Hematopoietic multipotent progenitor cell treated with erythropoietin and hydrocortisone succinate and interleukin-3 and kit ligand, for 8 days (in vitro differentiated cells): Measurements from ENCODE around the gene BHLHA9.

ENCODE experiments used
- DNase-seq: peaks from one replicate; pipeline ENCODE4 v3.0.0-alpha.2; 2015

BHLHA9 gene

DNA sequence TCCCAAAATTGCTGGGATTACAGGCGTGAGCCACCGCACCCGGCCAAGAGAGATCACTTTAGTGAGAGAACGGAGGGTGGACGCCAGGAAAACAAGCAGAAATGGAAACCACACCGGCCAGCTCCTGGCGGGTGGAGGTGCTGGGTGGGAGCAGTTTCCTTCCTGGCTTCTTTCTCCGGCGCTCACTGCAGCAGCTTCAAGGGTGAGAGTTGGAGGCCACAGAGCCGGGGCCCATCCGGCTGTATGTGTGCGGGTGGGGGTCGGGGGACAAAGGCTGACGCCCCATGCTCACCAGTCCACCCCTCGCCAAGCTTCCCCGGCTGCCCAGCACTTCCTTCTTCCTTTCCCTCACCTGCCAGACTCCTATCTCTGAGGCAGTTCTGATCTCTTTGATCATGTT lies 13.5 kb upstream of the BHLHA9 start:
- DNase-seq, result no peak

DNA sequence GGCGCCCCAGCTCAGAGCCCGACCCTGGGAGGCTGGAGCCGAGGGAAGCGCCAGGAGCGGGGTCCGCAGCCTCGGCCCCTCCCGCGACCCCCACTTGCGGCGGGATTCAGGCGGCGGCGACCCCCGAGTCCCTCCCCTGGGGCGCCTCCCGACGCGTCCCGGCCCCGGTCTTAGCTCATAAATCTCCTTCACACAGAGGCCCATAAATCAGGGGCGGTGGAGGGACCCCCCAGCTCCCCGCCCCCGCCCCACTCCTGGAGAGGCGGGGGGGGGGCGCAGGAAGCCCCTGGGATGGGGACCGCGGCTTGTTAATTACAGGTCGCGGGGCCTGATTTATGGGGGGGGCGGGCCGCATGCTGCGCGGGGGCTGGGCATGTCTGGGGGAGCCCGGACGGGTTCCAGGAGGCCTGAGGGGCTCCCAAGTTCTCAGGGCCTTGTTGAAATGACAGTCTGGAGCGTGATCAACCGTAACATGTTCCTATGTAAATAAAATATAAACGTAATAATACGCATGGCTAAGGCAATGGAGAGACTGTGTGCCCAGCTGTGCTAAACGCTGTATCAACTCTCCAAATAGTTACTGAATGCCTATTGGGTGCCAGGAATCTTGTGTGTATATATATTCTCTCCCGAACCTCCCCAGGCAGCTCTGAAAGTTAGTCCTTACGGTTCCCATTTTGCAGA lies 10.0 kb upstream of the BHLHA9 start:
- no peak for DNase-seq

DNA sequence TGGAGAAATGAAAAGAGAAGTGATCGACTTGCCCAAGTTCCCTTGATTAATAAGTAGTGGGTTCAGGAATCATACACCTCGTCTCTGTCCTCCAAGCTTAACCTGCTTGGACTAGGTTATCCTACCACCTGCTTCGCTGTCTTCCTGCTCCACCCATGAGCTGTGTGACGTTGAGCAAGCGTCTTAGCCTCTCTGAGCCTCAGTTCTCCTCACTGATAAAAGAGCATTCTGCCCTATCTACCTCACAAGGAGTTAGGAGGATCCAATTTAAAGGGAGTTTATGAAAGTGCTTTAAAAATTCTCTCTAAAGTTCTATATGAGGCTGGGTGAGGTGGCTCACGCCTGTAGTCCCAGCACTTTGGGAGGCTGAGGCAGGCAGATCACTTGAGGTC lies 9.5 kb upstream of the BHLHA9 start:
- DNase-seq, result no peak

DNA sequence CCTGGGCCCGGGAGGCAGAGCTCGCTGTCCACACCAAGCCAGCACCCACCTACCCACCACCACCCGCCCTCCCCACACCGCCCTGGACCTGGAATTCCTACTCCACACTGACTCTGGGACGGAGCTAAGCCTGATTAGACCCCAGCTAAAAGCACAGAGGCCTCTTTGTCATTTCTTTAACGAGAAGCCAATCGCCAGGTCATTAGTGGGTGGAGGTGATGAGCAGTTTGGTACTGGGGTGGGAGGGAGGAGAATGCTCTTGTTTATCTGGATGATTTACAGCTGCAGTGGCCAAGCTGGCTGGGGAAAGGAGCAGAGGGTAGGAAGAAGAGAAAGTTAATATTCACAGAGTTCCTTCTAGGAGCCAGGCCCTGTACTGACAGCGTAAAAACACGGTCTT lies 6.0 kb upstream of the BHLHA9 start:
- no peak for DNase-seq

DNA sequence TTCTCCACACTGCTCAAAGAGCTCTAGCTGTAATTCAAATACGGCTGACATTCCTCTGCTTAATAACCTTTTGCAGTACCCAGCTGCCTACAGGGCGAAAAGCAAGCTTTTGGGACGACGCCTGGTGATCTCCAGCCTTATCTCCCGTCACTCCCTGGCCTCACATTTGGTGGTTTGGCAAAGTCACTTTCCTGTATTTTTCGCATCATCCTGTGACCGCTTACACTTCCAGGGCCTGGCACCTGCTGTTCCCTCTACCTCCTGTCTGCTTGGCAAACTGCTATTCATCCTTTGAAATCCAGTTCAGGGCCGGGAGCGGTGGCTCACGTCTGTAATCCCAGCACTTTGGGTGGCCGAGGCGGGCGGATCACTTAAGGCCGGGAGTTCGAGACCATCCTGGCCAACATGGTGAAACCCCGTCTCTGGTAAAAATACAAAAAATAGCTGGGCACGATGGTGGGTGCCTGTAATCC lies 2.7 kb upstream of the BHLHA9 start:
- DNase-seq, result peak; percentile 83

DNA sequence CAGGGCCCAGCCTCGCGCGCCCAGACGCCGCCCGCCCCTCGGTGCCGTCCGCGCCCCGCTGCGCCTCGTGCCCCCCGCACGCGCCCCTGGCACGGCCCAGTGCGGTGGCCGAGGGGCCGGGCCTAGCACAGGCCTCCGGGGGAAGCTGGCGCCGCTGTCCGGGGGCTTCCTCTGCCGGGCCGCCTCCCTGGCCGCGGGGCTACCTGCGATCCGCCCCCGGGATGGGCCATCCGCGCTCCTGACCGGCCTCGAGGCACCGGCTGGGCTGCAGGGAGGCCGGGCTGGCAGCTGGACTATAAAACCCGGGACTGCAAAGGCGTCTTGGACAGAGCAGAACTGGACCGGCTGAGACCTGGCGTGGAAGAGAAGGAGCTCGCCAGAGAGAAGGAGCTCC lies 783 bp downstream of the BHLHA9 start:
- no peak for DNase-seq

DNA sequence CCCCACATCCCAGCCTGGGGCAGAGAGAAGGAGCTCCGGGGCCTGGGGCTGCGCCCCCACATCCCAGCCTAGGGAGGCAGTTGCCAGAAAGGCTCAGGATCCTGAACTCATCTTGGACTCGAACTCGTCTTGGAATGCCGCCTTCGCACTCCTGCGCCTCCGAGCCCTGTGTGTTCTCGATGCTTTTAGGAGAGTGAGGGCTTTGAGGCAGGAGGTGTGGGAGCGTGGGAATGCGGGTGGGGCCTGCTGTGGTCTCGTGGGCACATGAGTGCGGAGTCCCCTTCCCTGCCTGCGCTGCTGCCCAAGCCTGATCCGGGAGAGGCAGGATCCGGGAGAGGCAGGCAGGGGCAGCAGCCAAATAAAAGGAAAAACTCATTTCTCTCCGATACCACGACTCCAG lies 1.2 kb downstream of the BHLHA9 start:
- DNase-seq, result no peak

DNA sequence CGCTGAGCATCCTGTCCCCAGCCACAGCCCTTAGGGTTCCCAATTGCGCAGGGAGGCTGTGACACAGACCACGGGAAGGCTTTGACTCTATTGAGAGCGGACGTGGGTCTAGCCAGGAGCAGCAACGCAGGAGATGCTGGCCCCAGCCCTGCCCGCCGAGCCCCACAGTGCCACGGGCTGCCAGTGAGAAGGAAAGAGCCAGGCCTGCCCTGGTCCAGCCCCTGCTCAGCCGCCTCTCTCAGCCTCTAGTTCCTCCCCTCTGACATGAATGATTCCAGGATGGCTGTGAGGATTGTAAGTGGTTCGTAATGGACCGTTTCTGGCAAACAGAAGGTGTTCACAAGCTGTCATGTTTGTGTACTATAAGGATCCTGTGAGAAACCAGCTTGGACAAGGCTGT lies 2.5 kb downstream of the BHLHA9 start:
- DNase-seq, result no peak

DNA sequence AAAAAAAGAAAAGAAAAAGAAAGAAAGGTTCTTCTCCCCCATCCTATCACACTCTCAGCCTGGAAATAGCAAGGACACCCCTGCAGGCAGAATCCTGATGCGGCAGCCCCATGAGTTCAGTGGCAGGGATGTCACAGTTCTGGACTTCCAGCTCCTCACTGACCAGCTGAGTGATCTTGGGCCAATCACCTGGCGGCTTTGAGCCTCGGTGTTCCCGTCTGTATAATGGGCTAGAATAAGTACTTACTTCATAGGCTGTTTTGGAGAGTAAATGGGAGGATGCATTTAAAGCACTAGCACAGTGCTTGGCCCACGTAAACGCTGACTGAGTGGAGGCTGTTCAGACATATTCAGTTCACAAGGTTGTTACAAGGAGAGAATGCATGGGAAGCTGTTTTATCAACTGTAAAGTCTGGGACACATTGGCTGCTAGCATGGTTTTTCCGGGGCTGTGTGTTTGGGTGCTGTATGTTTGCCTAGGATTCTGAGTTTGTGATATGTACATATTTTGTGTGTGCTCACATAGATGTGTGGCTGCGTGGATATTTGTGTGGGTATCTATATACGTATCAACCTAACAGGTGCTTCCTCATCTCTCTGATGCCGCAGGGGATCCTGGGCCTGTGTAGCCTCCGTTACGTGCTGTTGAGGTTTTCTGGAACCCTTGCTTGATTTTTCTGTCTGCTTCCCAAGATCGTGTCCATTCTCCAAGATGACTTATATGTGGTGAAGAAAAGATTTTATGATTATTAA lies 3.4 kb downstream of the BHLHA9 start:
- no peak for DNase-seq

DNA sequence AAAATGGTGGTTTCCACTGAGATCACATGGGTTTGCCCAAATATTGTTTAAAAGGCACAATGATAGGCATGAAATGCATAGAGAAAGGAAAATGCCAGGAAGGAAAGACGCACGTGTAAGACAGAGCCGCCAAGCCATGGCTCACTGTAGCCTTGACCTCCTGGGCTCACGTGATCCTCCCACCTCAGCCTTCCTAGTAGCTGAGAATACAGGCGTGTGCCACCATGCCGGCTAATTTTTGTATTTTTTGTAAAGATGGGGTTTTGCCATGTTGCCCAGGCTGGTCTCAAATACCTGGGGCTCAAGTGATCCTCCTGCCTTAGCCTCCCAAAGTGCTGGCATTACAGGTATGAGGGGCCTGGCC lies 4.0 kb downstream of the BHLHA9 start:
- DNase-seq, result no peak

DNA sequence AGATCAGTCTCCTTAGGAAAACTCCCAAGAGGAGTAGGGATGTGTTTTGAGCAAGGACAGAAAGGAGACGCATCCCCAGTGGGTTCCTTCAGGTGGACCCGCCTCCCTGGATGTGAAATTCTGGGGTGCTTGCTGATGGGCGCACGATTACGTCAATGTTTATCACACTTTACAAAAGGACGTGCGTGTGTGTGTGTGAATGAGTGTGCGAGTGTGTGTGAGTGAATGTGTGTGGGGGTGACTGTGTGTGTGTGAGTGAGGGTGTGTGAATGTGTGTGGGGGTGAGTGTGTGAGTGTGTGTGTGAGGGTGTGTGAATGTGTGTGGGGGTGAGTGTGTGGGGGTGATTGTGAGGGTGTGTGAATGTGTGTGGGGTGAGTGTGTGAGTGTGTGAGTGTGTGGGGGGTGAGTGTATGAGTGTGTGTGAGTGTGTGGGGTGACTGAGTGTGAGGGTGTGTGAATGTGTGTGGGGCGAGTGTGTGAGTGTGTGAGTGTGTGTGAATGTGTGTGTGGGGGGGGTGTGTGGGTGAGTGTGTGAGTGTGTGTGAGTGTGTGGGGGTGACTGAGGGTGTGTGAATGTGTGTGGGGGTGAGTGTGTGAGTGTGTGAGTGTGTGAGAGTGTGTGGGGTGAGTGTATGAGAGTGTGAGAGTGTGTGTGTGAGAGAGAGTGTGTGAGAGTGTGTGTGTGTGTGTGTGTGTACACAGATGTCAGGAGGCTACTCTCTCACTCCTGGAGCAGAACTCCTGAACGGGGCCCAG lies 5.1 kb downstream of the BHLHA9 start:
- no peak for DNase-seq

DNA sequence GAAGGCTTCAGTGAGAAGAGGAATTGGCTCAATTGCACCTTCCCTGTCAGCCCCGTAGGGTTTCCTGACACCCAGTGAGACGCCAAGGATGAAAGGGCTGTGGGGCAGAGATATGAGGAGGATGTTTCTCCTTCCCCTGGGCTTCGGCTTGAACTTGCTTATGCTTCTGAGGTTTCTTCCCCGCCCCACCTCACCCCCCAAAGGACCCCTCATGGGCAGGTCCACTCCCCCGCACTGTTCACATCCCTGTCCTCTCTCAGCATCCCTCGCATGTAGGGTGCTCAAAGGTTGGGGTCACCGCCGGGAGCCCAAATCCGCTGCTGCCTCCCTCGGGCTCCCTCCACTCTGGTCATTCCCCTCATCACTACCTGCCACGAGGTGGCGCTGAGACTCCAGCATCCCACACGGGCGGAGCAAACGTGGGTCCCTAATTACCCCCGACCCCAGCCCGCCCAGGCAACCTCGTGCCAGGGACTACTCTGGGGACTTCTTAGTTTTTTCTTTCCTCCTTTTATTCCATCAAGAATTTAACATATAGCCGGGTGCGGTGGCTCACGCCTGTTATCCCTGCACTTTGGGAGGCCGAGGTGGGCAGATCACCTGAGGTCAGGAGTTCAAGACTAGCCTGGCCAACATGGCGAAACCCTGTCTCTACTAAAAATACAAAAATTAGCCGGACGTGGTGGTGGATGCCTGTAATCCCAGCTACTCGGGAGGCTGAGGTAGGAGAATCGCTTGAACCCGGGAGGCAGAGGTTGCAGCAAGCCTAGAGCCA lies 5.9 kb downstream of the BHLHA9 start:
- DNase-seq, result peak; percentile 57

DNA sequence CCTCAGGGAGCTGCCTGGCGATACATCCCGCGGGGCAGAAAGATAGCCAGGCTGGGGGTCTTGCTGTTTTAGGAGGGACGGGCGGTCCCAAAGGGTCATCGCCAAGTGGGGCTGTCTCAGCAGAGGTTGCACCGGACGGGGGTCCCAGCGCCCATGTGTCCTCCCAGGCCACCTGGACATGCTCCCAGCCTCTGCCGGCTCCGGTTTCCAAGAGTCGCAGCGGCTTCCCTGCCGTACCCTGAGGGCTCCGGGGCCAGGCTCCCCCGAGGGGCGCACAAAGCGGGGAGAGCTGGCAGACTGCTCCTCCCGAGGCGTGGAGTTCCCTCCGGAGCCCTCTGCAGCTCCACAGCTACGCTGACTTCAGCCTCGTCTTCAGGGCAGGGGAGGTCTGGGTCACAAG lies 10.4 kb downstream of the BHLHA9 start:
- DNase-seq, result no peak

DNA sequence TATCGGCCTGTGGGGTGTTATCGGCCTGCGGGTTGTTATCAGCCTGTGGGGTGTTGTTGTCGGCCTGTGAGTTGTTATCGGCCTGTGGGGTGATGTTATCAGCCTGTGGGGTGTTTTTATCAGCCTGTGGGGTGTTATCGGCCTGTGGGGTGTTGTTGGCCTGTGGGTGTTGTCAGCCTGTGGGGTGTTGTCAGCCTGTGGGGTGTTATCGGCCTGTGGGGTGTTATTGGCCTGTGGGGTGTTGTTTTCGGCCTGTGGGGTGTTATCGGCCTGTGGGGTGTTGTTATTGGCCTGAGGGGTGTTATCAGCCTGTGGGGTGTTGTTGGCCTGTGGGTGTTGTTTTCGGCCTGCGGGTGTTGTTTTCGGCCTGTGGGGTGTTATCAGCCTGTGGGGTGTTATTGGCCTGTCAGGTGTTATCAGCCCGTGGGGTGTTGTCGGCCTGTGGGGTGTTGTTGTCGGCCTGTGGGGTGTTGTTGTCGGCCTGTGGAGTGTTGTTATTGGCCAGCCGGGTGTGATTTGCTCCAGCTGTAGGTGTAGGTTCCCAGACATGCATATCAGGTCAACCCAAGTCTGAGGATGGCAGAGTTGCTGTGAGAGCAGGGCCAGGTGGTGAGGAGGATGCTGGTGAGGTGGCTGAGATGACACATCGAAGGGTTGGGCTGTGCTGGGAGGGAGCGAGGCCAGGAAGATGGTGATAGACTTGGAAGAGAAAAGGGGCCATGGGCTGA lies 16.3 kb downstream of the BHLHA9 start:
- DNase-seq, result no peak

DNA sequence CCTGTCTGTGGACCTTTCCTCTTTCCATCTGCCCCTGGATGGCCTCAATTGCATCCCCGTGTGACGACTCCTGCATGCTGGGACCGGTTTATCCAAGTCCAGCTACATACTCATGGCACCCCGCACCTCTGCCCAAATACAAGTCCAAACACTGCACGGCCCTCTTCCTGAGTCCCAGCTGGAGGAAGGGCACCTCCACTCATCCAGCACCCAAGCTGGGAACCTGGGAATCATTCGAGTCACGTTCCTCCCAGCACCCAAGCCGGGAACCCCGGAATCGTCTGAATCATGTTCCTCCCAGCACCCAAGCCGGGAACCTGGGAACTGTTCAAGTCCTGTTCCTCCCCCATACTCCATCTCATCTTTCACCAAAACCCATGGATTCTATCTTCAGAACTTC lies 19.5 kb downstream of the BHLHA9 start:
- DNase-seq, result no peak

DNA sequence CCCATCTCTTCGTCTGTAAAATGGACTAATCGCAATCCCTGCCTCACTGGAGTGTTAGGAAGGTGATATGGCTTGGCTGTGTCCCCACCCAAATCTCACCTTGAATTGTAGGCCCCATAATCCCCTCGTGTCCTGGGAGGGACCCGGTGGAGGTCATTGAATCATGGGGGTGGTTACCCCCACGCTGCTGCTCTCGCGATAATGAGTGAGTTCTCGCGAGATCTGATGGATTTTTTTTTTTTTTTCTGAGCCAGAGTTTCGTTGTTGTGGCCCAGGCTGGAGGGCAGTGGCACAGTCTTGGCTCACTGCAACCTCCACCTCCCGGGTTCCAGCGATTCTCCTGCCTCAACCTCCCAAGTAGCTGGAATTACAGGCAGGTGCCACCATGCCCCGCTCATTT lies 20.4 kb downstream of the BHLHA9 start:
- no peak for DNase-seq

DNA sequence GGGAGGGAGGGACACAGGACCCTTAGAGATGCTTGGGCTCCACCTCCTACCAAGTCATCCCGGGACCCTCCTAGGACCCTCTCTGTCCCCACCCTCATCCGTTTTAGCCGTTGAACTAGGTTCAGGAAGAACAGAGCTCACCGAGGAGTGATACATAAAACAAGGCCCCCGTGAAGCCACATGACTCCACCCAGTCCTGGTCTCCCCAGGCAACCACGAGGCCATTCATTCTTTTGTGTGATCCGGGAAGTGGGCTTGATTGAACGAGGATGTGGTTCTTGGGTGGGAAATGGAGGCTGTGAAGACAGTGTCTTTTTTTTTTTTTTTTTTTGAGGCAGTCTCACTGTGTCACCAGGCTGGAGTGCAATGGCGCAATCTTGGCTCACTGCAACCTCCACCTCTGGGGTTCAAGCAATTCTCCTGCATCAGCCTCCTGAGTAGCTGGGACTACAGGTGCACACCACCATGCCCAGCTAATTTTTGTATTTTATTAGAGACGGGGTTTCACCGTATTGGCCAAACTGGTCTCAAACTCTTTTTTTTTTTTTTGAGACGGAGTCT lies 24.0 kb downstream of the BHLHA9 start:
- DNase-seq, result no peak

DNA sequence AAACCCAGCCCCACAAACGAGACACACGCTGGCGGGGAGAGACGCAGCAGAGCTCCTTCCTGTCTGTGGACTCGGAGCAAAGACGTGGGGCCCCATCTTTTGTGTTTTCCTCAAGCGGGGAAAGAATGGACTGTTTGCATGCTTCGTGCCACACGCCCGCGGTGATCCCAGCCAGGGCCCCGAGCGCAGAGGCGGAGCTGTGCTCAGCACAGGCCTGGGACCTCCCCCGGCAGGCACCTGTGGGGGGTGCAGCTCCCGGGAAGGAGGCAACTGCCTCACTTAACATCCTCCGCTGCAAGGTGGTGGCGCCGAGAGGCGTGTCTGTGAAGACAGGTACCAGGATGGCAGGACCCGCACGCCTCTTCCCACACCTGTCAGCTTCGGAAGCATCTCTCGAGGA lies 28.4 kb downstream of the BHLHA9 start:
- no peak for DNase-seq

DNA sequence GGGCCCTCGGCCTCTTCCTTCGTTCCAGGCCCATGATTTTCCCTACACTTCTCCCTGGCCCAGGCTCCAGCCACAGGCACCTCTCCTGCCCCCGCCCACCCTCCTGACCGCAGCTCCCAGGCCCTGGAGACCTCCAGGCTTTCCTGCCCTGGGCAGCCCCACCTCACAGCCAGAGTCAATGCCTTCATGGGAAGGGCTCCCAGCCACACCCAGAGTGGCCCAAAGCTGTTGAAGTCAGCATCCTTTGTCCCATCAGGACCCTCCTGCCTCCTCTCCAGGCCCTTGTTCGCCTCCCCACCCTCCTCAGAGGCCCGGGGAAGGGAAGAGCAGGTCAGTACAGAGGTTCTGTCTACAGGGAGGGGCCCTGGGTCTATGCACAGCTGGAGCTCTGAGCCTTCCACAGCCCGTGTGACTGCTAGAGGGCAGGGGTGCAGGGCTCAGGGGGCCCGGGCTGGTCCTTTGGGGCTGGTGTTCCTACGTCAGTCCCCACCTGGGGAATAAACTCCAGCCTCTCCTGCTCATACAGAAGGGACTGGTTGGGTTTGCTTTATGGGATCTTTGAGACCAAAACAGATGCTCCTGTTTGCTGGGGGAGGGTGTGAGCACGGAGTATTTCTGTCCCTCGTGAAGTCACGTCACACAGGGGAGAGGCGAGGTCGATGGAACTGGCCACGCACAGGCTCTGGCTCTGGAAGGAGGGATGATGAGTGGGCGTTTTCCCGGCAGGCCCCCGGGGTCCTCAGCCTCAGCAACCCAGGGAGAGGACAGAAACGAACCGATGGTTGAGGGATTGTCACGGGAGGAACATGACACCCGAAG lies 29.5 kb downstream of the BHLHA9 start:
- no peak for DNase-seq

DNA sequence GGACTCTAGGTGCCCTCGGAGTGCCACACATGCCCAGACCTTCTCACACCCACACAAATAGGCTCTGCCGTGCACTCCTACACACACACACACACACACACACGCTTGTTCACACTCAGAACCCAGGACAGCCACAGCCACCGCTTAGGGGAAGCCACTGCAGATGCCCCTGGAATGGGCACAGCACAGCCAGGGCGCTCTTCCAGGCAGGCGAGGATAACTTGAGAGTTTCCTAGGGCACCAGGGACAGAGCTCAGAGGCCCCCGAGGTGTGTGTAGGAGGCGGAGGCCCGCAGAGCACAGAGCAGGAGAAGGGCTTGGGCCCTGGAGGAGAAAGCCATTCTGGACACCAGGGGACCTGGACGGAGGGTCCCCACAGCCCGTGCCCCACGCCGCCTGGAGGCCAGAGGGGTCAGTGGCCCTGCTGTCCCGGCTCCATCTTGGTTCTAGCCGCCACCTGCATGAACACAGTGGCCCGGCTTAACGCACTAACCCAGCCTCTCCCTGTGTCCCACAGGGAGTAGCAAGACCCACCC lies 30.2 kb downstream of the BHLHA9 start:
- no peak for DNase-seq

DNA sequence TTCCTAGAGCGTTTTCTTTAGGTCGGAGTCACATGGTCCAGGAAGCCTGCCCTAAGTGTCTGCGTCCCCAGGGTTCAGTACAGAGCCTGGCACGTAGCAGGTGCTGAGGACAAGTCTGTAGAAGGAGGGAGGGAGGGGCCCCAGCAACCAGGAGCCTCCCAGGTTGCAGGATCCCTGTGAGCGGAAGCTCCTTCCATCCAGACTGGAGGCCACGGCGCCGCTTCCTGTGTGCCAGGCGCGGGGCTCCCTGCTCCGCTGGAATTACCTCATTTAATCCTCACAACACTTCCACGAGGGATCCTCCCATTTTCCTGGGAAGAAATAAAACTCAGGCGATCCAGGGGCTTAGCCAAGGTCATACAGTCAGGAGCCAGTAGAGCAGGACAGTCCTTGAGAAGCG lies 31.3 kb downstream of the BHLHA9 start:
- DNase-seq, result no peak
